NCI-H510A treated with DMSO at 0.1 percent for 48 hours (cell line): ENCODE results near the gene LIN54.
"Not testable (repeated sequence)": the region's sequence is repeated elsewhere in the genome, so short reads cannot be mapped to it uniquely, and the experiment has no call there.

Experiments
- DNase-seq: peaks from one replicate; lab custom pipeline; 2025; lab: John Stamatoyannopoulos, UW

The LIN54 gene

DNA sequence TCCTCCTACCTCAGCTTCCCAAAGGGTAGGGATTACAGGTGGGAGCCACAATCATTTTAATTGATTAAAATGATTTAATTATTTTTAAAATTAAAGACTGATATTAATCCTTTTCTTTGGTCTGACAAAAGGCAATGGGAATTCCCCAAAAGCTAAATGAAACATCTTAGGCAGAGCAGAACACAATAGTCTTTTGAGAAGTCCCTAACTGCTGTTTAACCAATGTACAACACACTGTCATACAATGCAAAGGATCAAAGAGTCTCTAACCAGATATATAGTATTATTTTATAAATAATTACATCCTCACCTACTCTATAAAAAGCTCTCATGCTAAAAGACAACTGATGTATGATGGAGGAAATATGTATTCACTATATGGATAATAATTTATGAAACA lies 63.1 kb downstream of the LIN54 start:
- no peak for DNase-seq

DNA sequence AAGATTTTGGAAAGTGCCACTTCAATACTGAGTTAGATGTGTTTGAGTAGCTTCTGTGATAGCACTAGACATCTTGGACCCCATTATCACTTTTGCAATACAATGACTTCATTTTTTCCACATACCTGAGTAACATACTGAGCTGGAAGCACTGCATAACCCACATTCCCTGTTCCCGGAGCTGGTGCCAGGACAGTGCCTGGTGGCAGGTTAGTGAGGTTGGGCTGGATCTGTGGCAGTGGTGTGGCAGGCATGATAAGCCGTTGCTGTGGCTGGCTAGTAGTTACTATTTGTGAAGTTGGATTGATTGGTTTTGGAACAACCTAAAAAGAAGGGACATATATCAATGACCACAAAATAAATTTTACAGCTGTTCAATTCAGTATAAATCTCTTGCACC lies 71.2 kb downstream of the LIN54 start:
- no peak for DNase-seq

DNA sequence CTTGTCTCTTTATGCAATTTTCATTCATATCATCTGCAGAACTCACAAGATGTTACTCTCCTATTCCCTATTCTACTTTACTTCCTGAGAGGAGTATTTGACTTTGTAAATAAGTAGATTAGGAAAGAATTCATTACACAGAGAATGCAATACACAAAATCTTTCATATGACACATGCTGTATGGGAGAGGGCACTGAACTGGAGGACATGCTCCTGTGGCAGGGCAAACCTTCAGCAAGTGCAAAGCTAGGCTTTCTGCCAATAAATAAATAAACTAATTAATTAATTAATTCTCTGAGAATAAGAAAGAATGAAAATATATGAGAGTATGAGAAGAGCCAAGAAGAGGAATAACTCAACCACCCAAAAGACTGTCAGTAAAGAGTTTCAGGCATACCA lies 76.2 kb downstream of the LIN54 start:
- no peak for DNase-seq

DNA sequence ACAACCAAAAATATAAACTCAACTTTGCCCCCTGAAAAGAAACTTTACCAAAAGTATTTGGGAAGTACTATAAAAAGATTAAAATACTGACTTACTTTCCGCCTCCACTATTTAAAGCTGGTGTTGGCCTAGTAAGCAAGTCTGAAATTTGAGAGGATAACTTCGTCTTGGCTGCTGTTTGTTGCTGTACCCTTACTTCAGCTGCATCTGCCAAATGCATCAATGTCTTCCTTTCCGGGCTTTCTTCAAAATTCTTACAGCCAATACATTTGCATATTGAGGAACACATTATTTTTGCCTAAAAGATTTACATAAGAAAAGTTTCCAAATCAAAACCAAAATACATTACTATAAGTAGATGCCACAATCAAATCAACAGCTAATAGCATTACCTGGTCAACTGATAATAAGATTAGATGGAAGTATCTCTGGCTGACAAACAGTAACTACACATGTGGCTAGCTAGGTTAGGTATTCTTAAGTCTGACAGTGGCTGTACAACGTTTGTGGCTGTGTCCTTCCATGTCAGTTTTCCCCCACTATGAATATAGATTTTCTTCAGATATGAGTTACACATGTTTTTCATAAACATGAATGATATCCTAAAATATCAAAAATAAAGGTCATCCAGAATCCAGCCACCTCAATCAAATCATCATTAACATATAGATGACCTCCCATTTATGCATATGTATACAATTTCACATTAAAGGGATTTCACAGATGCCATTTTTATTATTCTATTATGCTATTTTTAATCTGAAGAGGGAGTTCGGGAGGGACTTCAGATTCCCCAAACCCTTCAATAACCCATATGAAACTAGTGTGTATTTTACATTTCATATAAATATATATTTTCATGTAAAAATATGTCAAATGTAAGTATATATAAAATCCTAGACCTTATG lies 79.5 kb downstream of the LIN54 start:
- no peak for DNase-seq

DNA sequence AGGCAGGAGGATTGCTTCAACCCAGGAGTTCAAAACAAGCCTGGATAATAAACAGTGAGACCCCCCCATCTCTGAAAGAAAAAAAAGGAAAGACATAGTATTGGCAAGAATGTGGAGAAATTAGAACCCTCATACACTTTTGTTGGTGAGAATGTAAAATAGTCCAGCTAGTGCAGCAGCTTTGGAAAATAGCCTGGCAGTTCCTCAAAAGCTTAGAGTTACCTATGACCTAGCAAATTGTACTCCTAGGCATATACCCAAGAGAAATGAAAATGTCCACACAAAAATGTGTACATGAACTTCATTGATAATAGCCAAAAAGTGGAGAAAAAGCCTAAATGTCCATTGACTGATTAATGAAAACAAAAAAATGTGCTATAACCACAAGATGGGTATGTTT lies 88.8 kb downstream of the LIN54 start:
- DNase-seq = no peak

DNA sequence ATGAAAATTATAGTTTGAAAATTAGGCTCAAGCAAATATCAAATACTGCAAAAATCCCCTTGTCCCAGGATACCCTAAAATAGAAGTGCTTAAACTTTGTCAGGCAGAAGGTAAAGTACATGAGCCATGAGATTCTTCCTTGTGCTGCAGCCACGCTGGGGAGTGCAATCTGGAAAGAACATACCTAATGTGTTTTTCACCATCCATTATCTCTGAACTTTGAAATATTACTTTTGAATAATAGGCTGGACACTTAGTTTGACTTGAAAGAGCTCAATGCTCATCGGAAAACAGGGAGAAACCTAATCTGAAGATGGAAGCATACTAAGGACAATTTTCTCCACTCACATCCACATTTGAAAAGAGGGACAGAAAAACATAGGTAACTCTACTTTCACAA lies 91.2 kb downstream of the LIN54 start:
- DNase-seq = no peak

DNA sequence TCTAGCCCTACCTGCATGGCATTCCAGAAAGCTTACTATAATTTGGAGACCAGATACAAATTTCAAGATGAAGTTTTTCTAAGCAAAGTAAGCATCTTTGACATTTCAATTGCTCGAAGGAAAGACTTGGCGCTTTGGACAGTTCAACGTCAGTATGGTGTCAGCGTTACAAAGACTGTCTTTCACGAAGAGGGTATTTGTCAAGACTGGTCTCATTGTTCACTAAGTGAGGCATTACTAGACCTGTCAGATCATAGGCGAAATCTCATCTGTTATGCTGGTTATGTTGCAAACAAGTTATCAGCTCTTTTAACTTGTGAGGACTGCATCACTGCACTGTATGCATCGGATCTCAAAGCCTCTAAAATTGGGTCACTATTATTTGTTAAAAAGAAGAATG lies 92.5 kb downstream of the LIN54 start:
- no peak for DNase-seq

DNA sequence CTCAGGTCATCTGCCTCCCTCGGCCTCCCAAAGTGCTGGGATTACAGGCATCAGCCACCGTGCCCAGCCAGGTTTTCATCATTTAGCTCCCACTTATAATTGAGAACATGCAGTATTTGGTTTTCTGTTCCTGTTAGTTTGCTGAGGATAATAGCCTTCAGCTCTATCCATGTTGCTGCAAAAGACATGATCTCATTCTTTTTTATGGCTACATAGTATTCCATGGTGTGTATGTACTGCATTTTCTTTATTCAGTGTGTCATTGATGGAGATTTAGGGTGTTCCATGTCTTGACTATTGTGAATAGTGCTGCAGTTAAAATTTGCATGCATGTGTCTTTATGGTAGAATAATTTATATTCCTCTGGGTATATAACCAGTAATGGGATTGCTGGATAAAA lies 96.7 kb downstream of the LIN54 start:
- DNase-seq = not testable (repeated sequence)

DNA sequence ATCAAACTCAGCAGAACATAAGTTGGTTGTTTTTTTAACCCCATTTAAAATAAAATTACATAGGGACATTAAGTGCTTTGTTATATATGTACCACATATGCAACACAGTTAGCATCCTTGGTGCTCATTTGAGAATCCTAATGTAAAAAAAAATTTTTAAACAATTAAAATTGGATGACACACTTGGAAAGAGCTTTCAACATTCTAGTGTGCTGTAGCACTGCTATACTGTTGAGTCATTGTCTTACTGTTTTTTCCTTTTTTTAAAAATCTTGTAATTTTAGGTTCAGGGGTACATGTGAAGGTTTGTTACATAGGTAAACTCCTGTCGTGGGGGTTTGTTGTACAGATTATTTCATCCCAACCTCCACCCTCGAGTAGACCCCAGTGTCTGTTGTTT lies 97.3 kb downstream of the LIN54 start:
- no peak for DNase-seq

DNA sequence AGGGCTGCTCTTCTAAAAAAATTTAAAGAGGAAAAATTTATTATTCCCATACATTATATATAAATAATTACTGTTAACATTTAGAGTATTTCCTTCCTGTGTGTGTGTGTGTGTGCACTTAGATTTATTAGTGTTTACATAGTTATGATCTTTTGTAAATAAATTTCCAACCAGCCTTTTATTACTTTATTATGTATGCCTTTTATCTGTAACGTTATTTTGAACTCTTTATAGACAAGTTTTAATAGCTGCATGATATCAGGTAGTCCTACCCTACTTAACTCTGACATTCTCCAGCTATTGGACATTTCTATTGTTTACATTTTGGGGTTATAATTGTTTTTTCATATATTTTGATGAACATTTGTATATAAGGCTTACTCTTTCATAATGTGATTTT lies 101.3 kb downstream of the LIN54 start:
- no peak for DNase-seq

DNA sequence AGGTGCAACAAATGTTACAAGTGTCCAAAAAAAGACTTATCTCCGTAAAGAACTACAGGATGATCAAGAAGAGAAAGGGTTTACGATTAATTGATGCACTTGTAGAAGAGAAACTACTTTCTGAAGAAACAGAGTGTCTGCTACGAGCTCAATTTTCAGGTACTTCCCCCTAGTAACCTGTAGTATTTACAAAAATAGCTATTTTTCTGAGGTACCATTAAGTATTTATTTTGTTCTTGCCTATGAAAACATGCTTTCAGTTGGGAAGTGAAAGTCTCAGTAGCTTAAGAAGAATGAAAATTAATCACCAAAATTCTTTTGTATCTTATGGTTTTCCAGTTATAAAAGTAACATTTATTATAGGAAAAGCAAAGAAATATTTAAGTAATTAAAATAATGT lies 104.2 kb downstream of the LIN54 start:
- no peak for DNase-seq

DNA sequence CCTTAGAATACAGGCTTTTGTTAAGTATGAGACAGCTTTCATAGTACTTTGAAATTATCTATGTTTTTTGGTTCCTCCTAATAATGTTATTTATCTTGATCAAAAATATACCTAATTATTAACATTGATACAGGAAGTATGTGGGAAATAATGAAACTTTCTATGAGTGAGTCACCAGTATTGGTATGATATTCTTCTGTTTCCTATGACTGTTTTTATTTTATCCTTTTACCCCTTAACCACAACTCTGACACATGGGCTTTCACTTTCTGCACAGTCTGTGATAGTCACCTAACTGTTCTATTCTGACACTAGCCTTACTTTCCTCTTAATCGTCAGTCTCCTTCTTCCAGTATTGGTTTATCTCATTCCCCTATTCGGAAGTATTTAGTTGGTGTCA lies 105.4 kb downstream of the LIN54 start:
- DNase-seq = no peak

DNA sequence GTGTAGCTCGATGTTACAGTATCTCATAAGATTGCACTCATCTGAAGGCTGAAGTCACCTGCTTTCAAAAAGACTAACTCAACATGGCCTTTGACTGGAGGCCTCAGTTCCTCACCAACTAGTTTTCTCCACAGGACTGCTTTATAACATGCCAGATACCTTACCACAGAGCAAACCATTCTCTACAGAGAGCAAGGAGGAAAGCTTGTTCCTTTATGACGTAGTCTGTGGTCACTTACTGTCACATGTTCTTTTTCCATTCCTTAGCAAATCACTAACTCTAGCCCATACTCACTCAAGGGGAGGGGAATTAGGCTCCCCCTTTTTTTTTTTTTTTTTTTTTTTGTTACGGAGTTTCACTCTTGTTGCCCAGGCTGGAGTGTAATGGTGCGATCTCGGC lies 106.9 kb downstream of the LIN54 start:
- no peak for DNase-seq

DNA sequence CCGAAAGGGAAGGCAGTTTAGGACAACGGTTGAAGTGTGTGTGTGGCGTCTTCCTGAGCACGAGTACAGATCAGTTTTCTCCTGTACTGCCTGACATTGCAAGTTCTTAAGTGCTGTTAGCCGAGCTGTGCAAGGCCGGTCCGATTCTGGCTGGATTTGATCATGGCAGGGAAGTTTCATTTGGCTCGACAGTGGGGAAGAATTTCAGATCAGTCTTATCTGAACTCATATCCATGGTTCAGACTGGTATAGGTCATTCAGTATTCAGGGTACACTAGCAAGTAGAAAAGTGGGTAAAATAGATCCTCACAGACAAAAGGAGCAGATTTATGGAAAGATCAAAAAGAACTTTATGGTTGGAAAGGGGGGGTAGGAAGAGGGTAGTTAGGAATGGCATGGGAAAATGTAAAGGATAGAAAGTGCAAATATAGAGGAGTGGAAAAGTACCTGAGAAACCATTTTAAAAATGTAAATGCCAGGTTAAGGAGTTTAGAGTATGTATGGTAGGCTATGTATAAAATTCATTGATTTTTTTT lies 109.4 kb downstream of the LIN54 start:
- DNase-seq = no peak

DNA sequence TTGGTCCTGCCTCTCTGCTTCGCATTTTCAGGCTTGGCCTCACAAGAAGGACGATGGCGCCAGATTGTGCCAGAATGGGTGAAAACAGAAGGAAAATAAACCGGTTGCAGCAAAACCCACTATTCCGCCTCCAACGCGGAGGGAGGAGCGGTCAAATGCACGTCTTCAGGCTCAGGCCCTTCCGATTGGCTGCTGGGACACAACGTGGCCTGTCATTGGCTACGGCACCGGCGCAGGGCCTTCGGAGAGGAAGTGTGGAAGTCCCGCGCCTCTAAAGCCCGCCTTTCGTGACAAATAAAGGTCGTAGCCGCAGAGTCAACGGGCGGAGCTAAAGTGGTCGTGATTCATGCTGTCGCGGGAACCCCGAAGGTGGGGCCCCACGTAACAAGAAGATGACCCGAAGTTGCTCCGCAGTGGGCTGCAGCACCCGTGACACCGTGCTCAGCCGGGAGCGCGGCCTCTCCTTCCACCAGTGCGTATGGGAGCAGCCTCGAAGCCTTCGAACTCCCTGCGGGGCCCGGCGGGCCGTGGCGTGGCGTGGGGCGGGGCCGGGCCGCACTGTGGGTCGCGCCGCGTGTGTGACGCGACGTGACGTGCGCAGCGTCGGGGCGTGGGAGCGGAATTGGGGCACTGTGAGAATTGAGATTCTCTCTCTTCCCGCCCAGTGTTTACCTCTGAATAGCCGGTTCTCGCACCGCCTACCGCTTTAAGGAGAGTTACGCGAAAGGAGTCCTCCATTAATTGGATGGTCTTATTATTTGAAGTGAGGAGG lies 110.0 kb downstream of the LIN54 start, which contains the start of gene THAP9:
Gene THAP9, plus strand, starts transcription at position 325 of the 772 bp plus-strand sequence. Its CDS starts 68 bp downstream, at position 393.
- DNase-seq = peak; percentile 89

DNA sequence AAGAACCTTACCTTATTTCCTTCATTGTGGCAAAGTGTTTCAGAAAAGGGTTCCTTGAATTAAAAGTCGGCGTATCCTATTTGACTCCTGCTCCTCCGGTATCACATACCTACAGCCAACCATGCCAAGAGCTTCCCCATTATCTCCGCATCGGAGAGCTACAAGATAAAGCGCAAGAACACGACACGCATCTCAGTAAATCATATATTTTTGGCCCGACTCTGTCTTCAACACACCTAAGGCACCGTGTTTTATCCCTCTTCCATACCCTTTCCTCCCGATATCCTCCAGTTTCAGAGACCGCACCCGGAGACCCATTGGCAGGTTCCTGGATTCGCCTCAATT lies 110.6 kb downstream of the LIN54 start:
- DNase-seq = peak; percentile 76

DNA sequence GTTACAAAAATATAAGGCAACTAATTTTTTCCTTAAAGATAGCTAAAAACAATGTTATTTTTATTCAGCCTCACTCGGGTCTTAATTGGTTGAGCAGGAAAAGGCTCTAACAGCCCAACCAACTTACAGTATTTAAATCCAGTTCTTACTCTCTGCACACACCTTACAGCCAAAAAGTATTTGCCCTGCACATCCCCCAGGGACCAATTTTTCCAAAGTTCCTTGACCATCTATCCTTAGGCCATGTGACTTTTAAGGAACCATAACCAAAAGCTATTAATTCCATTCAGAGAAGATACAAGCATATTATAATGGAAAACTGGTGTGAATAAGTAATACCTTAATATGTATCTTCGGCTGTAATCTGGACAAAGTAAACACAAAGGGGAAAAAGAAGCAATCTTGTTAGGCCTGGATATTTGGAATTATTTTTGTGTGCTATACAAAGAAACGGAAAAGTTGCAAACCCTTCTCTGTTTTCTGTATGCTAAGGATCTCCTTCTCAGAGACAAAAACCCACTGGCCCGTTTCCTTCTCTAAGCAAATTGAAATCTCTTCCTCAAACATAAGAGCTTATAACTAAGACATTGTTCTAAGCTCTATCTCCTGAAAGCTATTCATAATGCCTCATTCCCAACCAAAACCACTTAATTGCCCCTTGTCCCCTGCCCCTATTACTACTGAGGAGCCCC lies 111.1 kb downstream of the LIN54 start:
- DNase-seq = no peak

DNA sequence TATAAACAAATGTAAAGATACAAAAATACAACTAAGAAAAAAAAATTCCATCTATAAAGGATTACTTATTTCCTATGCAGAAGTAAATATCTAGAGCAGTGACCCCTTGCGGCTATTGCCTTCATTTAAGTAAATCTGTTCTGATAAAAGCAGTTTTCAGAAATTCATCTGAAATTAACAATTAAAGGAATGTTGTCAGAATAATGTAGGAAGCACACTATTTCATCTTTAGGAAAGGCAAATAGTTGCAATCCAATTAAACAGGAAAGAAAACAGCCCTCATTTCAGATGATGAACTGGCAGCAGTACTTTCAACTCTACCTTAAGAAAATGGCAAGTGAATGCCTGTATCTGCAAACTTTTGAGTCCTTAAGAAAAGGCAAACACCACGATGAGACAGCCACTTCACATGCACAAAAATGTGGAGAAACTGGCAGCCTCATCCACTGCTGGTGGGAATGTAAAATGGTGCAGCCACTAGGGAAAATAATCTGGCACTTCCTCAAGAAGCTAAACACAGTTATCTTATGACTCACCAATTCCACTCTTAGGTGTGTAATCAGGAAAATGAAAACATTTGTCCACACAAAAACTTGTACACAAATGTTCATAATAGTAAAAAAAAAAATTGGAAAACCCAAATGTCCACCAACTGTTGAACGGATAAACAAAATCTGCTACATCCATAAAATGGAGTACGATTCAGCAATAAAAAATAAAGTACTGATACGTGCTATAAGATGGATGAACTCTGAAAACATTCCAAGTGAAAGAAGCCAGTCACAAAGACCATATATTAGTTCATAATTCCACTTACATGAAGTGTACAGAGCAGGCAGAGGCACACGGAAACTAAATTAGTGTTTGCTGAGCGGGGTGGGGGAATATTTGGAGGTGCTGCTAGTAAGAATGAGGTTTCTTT lies 112.0 kb downstream of the LIN54 start:
- peak; percentile 23 for DNase-seq

DNA sequence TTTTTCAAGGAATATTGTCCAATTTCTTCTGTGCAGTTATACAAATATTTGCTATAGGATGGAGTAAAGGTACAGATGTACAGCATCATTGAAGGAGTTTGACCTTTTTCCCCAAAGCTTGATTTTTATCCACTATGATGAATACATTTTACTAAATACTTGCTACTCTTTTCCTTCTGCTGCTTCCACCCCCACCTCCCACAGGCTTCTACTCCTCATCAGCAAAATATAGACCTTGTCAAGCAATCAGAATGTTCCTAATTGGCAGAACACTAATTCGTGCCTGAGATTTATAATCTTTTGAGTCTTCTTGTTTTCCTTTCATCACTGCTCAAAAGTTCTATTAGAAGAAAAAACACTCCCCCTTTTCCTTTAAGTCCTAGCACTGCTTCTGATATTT lies 113.9 kb downstream of the LIN54 start:
- DNase-seq = no peak

DNA sequence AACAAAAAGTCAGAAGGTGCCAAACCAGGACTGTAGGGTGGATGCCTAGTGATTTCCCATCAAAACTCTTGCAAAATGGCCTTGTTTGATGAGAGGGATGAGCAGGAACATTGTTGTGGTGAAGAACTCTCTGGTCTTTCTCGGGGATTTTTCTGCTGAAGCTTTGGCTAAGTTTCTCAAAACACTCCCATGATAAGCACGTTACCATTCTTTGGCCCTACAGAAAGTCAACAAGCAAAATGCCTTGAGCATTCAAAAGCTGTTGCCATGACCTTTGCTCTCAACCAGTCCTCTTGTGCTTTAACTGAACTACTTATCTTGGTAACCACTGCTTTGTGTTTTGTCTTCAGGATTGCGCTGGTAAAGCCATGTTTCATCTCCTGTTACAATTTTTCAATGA lies 116.7 kb downstream of the LIN54 start:
- no peak for DNase-seq

DNA sequence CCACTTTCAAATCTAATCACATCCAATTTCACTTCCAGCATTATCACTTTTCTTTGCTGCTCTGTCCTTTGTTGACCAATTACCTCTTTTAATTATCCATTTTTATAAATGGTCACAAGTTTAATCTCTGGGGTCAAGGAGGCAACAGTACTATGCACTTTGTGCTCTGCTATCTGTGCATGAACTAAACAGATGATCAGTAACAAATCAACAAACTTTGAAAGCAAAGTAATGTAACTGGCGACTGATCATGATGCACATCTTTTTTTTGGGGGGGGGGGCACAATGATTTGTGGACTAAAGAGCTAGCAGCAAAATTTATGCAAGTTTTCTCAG lies 118.2 kb downstream of the LIN54 start:
- no peak for DNase-seq
